Measurements from ENCODE around the gene CNTNAP2.
"Not testable (repeated sequence)": the region's sequence is repeated elsewhere in the genome, so short reads cannot be mapped to it uniquely, and the experiment has no call there.

CNTNAP2 gene

DNA sequence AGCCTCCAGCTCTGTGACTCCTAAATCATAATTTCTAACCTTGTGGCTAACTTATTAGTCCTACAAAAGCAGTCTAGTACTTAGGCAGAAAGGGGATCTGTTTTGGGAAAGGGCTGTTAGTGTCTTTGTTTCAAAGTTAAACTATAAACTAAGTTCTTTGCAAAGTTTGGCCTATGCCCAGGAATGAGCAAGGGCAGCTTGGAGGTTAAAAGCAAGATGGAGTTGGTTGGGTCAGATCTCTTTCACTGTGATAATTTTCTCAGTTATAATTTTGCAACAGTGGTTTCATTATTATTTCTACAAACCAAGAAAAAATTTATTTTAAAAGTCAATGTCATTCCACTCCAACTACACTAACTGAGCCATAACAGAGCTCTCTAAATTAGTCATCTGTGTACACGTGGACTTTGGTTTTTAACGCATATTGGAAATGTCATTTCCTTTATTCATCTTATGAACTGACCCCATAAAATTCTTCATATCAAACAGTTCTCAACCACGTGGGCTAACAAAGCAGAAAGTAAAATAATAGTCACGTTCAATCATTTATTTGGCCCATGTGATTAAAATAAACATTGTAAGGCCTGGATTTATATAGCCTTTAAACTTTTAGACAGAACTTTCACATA is 2330.7 kb downstream of the CNTNAP2 start:
- DNase-seq, result no peak
- peak; percentile 23 for ATAC-seq

DNA sequence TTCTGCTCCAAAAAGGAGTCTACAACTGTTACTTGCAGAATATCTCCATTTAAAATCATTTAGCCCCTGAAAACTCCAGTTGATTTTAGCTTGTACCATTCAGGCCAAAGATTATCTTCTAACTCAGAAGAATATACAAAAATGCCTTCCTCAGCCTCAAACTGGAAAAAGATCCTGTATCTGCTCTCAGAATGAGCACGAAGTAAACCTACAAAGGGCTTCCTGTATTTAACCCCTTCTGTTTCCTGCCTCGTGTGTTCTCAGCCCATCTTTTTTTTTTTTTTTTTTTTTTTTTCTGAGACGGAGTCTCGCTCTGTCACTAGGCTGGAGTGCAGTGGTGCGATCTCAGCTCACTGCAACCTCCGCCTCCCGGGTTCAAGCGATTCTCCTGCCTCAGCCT is 2334.9 kb downstream of the CNTNAP2 start:
- DNase-seq, ATAC-seq: not testable (repeated sequence)

GRCh38 chr7:148456351-148456750 is 2339.8 kb downstream of the CNTNAP2 start:
- ATAC-seq (no peak), DNase-seq (no peak)

DNA sequence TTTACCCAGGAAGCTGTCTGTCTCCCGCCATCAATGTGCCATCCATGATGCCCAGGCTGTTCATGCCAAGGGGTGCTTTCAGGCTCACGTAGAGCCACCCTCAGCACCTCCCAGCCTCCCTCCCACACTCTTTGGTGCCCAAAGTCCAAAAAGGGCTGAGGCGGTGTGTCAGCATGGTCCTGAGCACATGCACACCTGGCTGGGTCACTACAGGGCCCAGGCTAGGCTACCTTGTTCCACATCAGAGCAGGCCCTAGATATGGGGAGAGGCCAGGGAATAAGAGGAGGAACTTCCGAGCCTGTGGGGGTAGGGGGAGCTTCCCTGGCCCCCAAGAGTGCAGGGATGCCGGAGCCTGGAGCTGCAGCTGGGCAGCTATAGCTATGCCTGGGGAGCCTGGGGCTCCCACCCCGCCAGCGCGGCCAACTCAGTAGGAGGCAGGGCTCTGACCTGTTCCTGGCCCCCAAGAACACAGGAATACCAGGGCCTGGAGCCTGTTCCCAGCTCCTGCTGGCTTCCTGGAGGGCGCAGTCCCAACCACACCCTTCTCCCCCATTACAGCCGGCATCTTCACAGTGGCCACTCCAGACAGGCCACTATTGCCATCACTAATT is 2340.8 kb downstream of the CNTNAP2 start:
- ATAC-seq (no peak), DNase-seq (no peak)

GRCh38 chr7:148458263-148458662 is 2341.7 kb downstream of the CNTNAP2 start:
- ATAC-seq (no peak), DNase-seq (no peak)

DNA sequence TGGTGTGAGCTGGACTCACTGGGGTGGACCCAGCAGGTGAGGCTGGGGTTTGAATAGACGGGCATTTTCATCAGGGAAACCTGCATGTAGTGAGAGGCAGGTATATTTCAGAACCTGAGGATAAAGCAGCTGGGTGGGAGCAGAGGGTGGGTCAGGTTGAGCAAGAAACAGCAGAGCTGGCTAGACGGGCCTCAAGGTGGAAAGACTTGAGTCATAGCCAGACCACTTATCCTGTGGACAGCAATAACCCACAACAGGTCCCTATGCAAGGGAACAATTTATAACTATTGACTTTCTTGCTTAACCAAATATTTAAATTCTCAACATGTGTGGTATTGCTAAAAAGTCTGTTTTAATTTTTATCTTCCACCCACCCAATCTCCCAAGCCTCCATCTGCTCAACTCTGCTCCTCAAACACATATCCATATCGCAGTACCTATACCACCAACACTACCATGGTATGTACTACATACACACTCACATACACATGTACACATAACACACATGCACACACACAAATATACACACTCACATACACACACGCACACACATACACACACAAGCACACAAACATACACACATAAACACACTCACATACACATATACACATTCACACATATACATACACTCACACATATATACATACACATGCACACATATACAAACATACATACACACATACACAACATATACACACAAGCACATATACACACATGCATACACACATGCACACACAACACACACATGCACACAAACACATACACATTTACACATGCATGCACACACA is 2345.0 kb downstream of the CNTNAP2 start:
- ATAC-seq, result no peak
- DNase-seq, result no peak

- not testable (repeated sequence) for DNase-seq, ATAC-seq
Measured at GRCh38 chr7:148462774-148463173, 2346.2 kb downstream of the CNTNAP2 start.

GRCh38 chr7:148463210-148463609 is 2346.6 kb downstream of the CNTNAP2 start:
- DNase-seq (no peak), ATAC-seq (no peak)

GRCh38 chr7:148464947-148465346 is 2348.3 kb downstream of the CNTNAP2 start:
- DNase-seq (no peak), ATAC-seq (no peak)

DNA sequence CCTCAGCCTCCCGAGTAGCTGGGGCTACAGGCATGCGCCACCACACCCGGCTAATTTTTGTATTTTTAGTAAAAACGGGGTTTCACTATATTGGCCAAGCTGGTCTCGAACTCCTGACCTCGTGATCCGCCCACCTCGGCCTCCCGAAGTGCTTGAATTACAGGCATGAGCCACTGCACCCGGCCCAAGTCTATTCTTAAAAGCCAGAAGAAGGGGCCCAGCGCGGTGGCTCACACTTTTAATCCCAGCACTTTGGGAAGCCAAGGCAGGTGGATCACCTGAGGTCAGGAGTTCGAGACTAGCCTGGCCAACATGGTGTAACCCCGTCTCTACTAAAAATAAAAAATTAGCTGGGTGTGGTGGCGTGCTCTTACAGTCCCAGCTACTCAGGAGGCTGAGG is 2348.8 kb downstream of the CNTNAP2 start:
- not testable (repeated sequence) for ATAC-seq

DNA sequence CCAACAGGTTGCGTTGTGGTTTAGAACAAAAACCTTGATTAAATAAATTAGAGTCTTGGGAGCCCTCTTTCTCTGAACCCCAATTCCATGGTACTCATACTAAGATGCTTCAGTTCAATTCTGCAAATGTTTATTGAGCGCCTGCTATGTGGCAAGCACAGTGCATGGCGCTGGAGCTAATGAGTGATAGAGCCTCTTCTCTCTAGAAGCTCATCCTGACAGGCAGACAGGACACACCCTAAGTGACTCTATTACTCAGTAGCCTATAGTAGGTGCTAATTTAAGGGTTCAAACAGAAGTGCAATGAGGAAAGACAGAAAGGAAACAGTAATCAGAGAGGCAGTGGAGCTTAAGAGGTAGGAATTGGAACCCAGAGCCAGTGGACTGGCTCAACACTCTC is 2349.5 kb downstream of the CNTNAP2 start:
- no peak for ATAC-seq

More for the DNA sequence above, 2348.8 kb downstream of the CNTNAP2 start:
- not testable (repeated sequence) for DNase-seq

GRCh38 chr7:148468700-148469098 is 2352.1 kb downstream of the CNTNAP2 start:
- DNase-seq (no peak), ATAC-seq (no peak)

More for the DNA sequence above, 2349.5 kb downstream of the CNTNAP2 start:
- DNase-seq, result no peak
